ENCODE data around the gene PRKG1.

- TF ChIP-seq CTCF (IDR thresholded peaks at IDR 0.05) (no peak), EZH2 (IDR thresholded peaks at IDR 0.05; ENCODE audit: borderline replicate concordance, insufficient read depth, low read depth, low read length, poor library complexity, severe bottlenecking) (no peak)
These were observed 38.9 kb upstream of the PRKG1 start for GRCh38 chr10:51035344-51035743.

Data from B cell (primary cell).